Measurements from ENCODE around the gene CDKAL1. TPM values are rescaled to one million over a fixed set of nuclear protein-coding genes. Genes with fewer than 3 reads are reported as not detected.

The CDKAL1 gene
- total and polyA plus RNA-seq, 2 of the 13 experiments (the other 11 are each of a cell fraction or from before 2014, with no cell fraction given): 9.5 to 27.7 TPM

- no peak for TF ChIP-seq ZNF530 (CRISPR knock-in tag; IDR thresholded peaks at IDR 0.05; ENCODE audit: low read depth)
- TF ChIP-seq ASH2L (IDR thresholded peaks at IDR 0.05; ENCODE audit: insufficient read length, low read depth, low read length): no peak
- TF ChIP-seq ZNF766 (CRISPR knock-in tag; IDR thresholded peaks at IDR 0.05; ENCODE audit: borderline replicate concordance): no peak
- TF ChIP-seq ZKSCAN1 (IDR thresholded peaks at IDR 0.05; ENCODE audit: low read length): no peak
Observed at GRCh38 chr6:20629509-20629908, 95.3 kb downstream of the CDKAL1 start (continued).

GRCh38 chr6:20630136-20630535, 95.9 kb downstream of the CDKAL1 start:
- BruUV-seq (replicated peaks): no TSS peak
- peaks cover 20% of the 10 kb centered on the region for H3K4me1 ChIP-seq (ENCODE audit: insufficient read depth, low read length)
- intact Hi-C loops (cut with micrococcal nuclease; ENCODE audit: unreplicated experiment) (no loop called here), in situ Hi-C loops (cut with HindIII; ENCODE audit: extremely low pct_ligation_motif_present, low pct_unique_long_range_greater_than_20kb) (no loop called here)
- FAIRE-seq (no peak), DNase-seq (ENCODE audit: low spot score) (no peak), ATAC-seq (no peak)
- POLR2A ChIA-PET: no interaction called here
- no peaks in the 10 kb centered on the region for H4K20me1 ChIP-seq (ENCODE audit: insufficient read depth, low read length)
- H3K9me3 ChIP-seq (ENCODE audit: low read length): no peaks in the 10 kb centered on the region
- no peak overlapping the region for H3K9ac ChIP-seq (ENCODE audit: insufficient read depth, low read depth, low read length)
- CTCF ChIA-PET (ENCODE audit: low intra/inter-chr PET ratio, low total read pairs): no interaction called here
- no peak overlapping the region for H3K27ac ChIP-seq (ENCODE audit: extremely low read length, insufficient read depth, low read length)
- H3K4me3 ChIP-seq (replicated peaks in 1 of 3; ENCODE audit: insufficient read depth in 1 of 3, low read depth in 2 of 3, low read length in 3 of 3): no peak overlapping the region
- 96% methylated on average over 3 of the region's 3 CpGs for WGBS (ENCODE audit: low lambda C conversion rate)
- H2AFZ ChIP-seq (ENCODE audit: low read length): no peak overlapping the region
- H3K27me3 ChIP-seq (ENCODE audit: control insufficient read depth in 1 of 2, insufficient read depth in 2 of 2, low read length in 2 of 2): no peaks in the 10 kb centered on the region
- H3K79me2 ChIP-seq (ENCODE audit: insufficient read depth, low read length): no peaks in the 10 kb centered on the region
- H3K36me3 ChIP-seq (replicated peaks in 1 of 2; ENCODE audit: control insufficient read depth in 1 of 2, insufficient read depth in 2 of 2, low read length in 2 of 2): no peaks in the 10 kb centered on the region; a peak in 1 of 5 replicates
- no peak overlapping the region for H3K4me2 ChIP-seq (ENCODE audit: low read depth, low read length)
- TF ChIP-seq EED (CRISPR knock-in tag; IDR thresholded peaks at IDR 0.05) (no peak), HMG20A (CRISPR knock-in tag; IDR thresholded peaks at IDR 0.05; ENCODE audit: borderline replicate concordance) (no peak), GRHL1 (CRISPR knock-in tag; conservative IDR thresholded peaks at IDR 0.05) (no peak), RAD21 (CRISPR knock-in tag; IDR thresholded peaks at IDR 0.05) (no peak), ZNF549 (CRISPR knock-in tag; IDR thresholded peaks at IDR 0.05) (no peak), ZSCAN29 (CRISPR knock-in tag; conservative IDR thresholded peaks at IDR 0.05) (no peak), SRSF9 (IDR thresholded peaks at IDR 0.05; ENCODE audit: borderline replicate concordance, insufficient read depth, low read depth, low read length, poor library complexity, severe bottlenecking) (no peak), ZNF232 (CRISPR knock-in tag; IDR thresholded peaks at IDR 0.05; ENCODE audit: borderline replicate concordance) (no peak), ZNF326 (CRISPR knock-in tag; IDR thresholded peaks at IDR 0.05; ENCODE audit: borderline replicate concordance) (no peak), CENPBD1 (CRISPR knock-in tag; IDR thresholded peaks at IDR 0.05; ENCODE audit: borderline replicate concordance, low read depth) (no peak), FOXP4 (CRISPR knock-in tag; IDR thresholded peaks at IDR 0.05) (no peak), ZNF691 (CRISPR knock-in tag; IDR thresholded peaks at IDR 0.05; ENCODE audit: borderline replicate concordance, low read depth) (no peak), ZNF280B (CRISPR knock-in tag; IDR thresholded peaks at IDR 0.05; ENCODE audit: borderline replicate concordance) (no peak)
